ENCODE measurements around the gene ZNF397.
"Not testable (repeated sequence)": the region's sequence is repeated elsewhere in the genome, so short reads cannot be mapped to it uniquely, and the experiment has no call there.

Gene ZNF397

GRCh38 chr18:35240664-35241447 lies at the start of gene ZNF397:
ZNF397 (plus strand) TSS chr18:35241034; CDS start chr18:35242471, 1,437 bp downstream.
- DNase-seq (ENCODE audit: extremely low read depth in 1 of 2, low read depth in 1 of 2) = peak; percentile 90 to 96

- no peak for DNase-seq (ENCODE audit: extremely low read depth in 1 of 2, low read depth in 1 of 2)
Measured at GRCh38 chr18:35191698-35192025, 49.2 kb upstream of the ZNF397 start.

GRCh38 chr18:35192415-35192814 lies 48.4 kb upstream of the ZNF397 start:
- no peak for DNase-seq (ENCODE audit: extremely low read depth in 1 of 2, low read depth in 1 of 2)

DNA sequence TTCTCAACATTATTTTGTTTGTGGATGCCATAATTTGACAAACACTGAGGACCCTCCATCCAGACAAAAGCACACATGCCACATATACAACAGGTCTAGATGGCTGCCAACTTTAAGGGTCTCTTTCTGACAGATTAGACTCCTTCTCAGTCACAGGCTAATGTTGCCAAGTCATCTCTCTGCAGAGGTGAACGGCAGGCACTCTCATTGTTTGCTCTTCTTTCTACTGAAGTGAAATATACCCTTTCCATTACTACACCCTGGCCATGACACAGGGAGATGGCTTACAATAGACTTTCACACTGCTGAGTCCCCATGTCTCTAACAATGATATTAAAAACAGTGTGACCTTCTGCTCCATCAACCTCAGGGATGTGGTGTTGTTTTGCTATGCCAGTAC lies 47.5 kb upstream of the ZNF397 start:
- DNase-seq (ENCODE audit: extremely low read depth in 1 of 2, low read depth in 1 of 2) = no peak

- DNase-seq (ENCODE audit: extremely low read depth in 1 of 2, low read depth in 1 of 2) = no peak
Measured at GRCh38 chr18:35197296-35197695, 43.5 kb upstream of the ZNF397 start.

- no peak for DNase-seq (ENCODE audit: extremely low read depth in 1 of 2, low read depth in 1 of 2)
Measured at GRCh38 chr18:35201256-35201931, 39.4 kb upstream of the ZNF397 start.

DNA sequence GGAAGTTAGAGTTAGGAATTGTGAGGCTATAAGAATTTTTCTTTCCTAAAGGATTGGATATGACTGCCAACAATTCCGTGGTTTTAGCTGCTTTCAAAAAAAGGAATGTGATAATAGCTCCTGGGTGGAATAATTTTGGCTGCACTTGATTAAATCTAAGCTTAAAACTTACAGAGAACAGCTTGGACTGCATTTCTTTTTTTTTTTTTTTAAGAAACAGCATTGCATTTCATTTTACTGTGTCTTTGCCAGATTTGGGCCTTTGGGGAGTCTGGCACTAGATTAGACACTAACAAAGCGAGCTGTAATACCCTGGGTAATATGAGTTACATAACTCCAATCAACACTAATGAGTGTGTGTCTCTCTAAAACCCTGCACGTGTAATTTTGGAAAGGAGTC lies 37.8 kb upstream of the ZNF397 start:
- no peak for DNase-seq (ENCODE audit: extremely low read depth in 1 of 2, low read depth in 1 of 2)

DNA sequence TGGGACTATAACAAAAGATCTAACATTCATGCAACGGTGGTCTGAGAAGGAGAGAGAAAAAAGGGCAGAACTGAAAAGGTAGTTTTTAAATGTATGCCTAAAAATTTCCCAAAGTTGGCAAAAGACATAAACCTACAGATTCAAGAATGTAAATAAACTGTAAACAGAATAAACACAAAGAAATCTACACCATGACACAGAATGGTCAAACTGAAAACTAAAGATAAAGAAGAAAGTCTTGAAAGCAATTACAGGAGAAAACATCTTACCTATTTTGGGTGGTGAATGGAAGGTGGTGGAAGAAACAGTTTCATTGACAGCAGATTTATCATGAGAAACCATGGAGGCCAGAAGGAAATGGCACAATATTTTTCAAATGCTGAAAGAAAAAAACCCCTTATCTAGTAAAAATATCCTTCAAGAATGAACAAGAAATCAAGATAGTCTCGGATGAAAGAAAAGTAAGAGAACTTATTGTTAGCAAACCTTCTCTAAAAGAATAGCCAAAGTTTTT lies 35.6 kb upstream of the ZNF397 start:
- no peak for DNase-seq (ENCODE audit: extremely low read depth in 1 of 2, low read depth in 1 of 2)

- DNase-seq (ENCODE audit: extremely low read depth in 1 of 2, low read depth in 1 of 2) = not testable (repeated sequence)
Measured at GRCh38 chr18:35205746-35206458, 34.9 kb upstream of the ZNF397 start.

DNA sequence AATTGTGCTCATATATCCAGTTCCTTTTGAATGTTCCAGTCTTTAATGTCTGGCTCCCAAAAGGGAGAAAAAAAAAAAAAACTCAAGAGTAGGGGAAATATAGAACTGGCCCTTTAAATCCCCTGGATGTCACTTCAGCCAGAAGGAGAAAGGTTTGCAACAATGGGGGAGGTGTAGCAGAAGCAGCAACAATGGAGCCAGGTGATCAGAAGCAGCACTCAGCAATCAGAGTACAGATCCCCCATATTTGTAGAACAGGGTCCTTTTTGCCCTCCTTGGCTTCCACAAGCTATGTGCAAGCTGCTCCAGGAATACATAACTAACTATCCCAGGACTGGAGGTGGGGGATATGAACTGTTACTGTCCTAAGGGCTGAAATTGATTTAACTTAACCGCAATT lies 25.8 kb upstream of the ZNF397 start:
- DNase-seq (ENCODE audit: extremely low read depth in 1 of 2, low read depth in 1 of 2) = no peak

GRCh38 chr18:35216611-35217010 lies 24.2 kb upstream of the ZNF397 start:
- DNase-seq (ENCODE audit: extremely low read depth in 1 of 2, low read depth in 1 of 2) = not testable (repeated sequence)

DNA sequence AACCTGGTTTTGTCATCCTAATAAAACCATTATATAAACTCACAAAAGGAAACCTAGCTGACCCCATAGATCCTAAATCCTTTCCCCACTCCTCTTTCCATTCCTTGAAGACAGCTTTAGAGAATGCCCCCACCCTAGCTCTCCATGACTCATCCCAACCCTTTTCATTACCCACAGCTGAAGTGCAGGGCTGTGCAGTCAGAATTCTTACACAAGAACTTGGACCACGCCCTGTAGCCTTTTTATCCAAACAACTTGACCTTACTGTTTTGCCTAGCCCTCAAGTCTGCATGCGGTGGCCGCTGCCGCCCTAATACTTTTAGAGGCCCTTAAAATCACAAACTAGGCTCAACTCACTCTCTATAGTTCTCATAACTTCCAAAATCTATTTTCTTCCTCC lies 21.5 kb upstream of the ZNF397 start:
- DNase-seq (ENCODE audit: extremely low read depth in 1 of 2, low read depth in 1 of 2) = not testable (repeated sequence)

GRCh38 chr18:35220424-35220823 lies 20.4 kb upstream of the ZNF397 start:
- DNase-seq (ENCODE audit: extremely low read depth in 1 of 2, low read depth in 1 of 2) = no peak

GRCh38 chr18:35223797-35224196 lies 17.0 kb upstream of the ZNF397 start:
- no peak for DNase-seq (ENCODE audit: extremely low read depth in 1 of 2, low read depth in 1 of 2)

DNA sequence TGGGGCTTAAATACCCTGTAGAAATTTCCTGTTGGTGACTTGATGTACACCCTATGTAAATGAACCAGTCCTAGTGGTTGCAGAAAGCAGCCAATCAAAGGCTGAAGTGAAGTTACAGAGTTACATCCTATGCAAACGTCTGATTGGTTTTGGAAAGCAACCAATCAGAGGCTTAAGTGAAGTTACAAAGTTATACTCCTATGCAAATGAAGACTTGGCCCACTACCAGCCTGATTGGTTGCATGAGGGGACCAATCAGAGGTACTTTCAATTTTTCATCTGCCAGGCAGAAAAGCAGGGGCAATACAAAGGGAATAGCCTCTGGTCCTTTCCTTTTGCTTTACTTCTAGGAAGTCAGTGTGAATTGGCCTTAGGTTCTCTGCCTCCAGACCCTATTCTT lies 13.6 kb upstream of the ZNF397 start:
- no peak for DNase-seq (ENCODE audit: extremely low read depth in 1 of 2, low read depth in 1 of 2)

DNA sequence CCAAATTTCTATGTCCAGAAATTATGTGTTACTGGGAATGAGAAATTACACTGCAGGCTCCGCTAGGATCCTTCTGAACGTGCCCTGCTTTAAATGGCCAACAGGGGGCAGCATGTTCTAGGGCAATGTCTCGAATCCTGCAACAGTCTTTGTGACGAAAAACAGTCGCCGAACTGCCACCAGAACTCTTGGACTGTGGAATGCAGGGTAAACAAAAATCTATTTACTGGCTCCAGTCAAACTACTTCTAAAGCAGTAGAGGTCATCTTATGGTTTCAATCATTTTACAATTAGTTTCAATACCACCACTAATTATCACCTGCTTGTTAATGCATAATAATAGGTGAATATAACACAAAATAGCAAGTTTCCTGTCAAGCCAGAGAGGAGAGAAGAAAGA lies 9.8 kb upstream of the ZNF397 start:
- DNase-seq (ENCODE audit: extremely low read depth in 1 of 2, low read depth in 1 of 2) = peak; percentile 40 to 54

GRCh38 chr18:35236571-35237363 lies 4.1 kb upstream of the ZNF397 start:
- DNase-seq (ENCODE audit: extremely low read depth in 1 of 2, low read depth in 1 of 2) = no peak

- DNase-seq (ENCODE audit: extremely low read depth in 1 of 2, low read depth in 1 of 2) = no peak
Measured at GRCh38 chr18:35239314-35239713, 1.5 kb upstream of the ZNF397 start.

DNA sequence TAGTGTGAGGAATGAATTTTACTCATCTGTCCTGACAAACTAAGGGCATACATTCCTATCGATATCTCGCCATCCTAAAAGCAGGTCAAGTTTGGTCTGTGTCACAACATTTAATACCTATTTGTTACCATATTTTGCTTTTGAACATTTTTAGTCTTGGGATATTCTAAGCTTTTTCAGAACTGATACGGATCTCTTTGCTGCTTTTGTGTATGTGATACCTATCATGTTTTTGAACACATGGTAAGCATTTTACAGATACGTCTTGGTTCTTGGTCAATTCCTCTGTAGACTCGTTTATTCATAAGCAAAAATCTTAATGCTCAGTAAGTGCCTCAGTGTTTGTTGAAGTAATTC lies 592 bp downstream of the ZNF397 start:
- DNase-seq (ENCODE audit: extremely low read depth in 1 of 2, low read depth in 1 of 2) = no peak

GRCh38 chr18:35242426-35242825 lies 1.6 kb downstream of the ZNF397 start:
- DNase-seq (ENCODE audit: extremely low read depth in 1 of 2, low read depth in 1 of 2) = no peak

GRCh38 chr18:35244671-35245070 lies 3.8 kb downstream of the ZNF397 start:
- DNase-seq (ENCODE audit: extremely low read depth in 1 of 2, low read depth in 1 of 2) = no peak

All from stimulated activated CD8-positive, alpha-beta memory T cell treated with anti-CD3 and anti-CD28 coated beads, Interleukin-7, amount 100 ng/mL, for 48 hours (primary cell).